Activated CD8-positive, alpha-beta memory T cell treated with anti-CD3 and anti-CD28 coated beads for 36 hours (primary cell): ENCODE results near the gene NOL3. TPM values are rescaled to one million over a fixed set of nuclear protein-coding genes. Genes with fewer than 3 reads are reported as not detected.

Experiments used
- CTCF ChIA-PET: fragments of 350-600 bp; sonication (Branson Sonifier 250); formaldehyde crosslinking; loops from one replicate; lab custom pipeline; 2021; ENCODE audit warnings: antibody characterized with exemption; lab: Charles Lee
- POLR2A ChIA-PET: fragments of 350-600 bp; sonication (Branson Sonifier 250); formaldehyde crosslinking; loops from one replicate; lab custom pipeline; 2021; ENCODE audit warnings: antibody characterized with exemption; lab: Charles Lee
- total RNA-seq, 2 experiments: library from RNA; stranded (reverse); gene quantifications; one replicate each; pipeline ENCODE4 v1.2.3, GENCODE V29; 2021

NOL3 gene
- total RNA-seq, 2 experiments from 2014 or later, result 4.9 to 5.2 TPM

DNA sequence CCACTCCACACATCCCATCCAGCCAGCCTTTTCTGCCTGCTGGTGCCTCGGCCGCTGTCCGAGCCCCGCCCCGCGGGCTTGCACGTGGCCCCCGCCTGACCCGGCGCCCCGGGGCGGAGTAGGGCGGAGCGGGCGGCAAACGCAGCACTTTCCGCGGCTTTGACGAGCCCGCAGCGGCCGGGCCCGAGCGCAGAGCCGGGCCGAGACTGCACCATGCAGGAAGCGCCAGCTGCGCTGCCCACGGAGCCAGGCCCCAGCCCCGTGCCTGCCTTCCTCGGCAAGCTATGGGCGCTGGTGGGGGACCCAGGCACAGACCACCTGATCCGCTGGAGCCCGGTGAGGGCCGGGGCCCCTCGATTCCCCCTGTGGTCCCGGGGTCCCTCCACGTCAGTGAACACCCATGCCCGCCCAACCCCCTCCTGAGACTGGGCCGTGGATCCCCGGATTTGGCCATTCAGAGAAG, 5.7 kb upstream of the NOL3 start, which contains the start of gene HSF4:
Gene HSF4 (plus strand): TSS at position 147 of the 463 bp plus-strand sequence. CDS start 67 bp downstream, at position 214.
- CTCF ChIA-PET, result interaction anchor here (0.7 to 4.1 kb wide), 4 partner anchors 9 to 288 kb away, joined by 3 to 26 read pairs (median 6); no protein-coding TSS in a partner anchor
- POLR2A ChIA-PET, result interaction anchor here (2.2 kb wide), 1 partner anchor 10 kb away, joined by 10 read pairs; no protein-coding TSS in a partner anchor

GRCh38 chr16:67165121-67166078, 4.9 kb upstream of the NOL3 start:
- POLR2A ChIA-PET, result interaction anchor here (1.1 to 2.2 kb wide), 2 partner anchors 10 to 11 kb away, joined by 8 to 10 read pairs; no protein-coding TSS in a partner anchor
- CTCF ChIA-PET, result interaction anchor here (0.7 to 2.9 kb wide), 3 partner anchors 10 to 288 kb away, joined by 3 to 8 read pairs (median 3); no protein-coding TSS in a partner anchor

DNA sequence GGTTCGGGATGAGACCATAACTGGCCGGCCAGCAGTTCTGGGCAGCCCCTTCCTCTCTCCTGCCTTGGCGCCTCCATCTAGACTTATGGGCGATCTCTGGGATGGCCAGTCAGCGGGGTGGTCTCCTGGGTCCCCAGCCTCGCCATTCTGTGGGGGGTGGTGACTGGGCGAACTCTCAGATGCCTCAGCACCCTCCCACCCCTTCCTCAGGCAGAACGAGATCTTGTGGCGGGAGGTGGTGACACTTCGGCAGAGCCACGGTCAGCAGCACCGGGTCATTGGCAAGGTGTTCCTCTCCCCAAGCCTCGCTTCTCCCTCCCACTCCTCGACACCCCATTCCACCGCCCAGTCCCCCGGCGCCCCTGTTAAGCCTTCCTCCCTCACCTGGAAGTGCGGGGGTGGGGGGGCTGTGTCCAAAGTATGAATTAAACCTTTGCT, 4.2 kb upstream of the NOL3 start:
- ChIA-PET POLR2A (interaction anchor here (1.1 to 2.2 kb wide), 2 partner anchors 9 to 11 kb away, joined by 8 to 10 read pairs; no protein-coding TSS in a partner anchor), CTCF (interaction anchor here (2.9 kb wide), 1 partner anchor 11 kb away, joined by 8 read pairs; no protein-coding TSS in a partner anchor)

DNA sequence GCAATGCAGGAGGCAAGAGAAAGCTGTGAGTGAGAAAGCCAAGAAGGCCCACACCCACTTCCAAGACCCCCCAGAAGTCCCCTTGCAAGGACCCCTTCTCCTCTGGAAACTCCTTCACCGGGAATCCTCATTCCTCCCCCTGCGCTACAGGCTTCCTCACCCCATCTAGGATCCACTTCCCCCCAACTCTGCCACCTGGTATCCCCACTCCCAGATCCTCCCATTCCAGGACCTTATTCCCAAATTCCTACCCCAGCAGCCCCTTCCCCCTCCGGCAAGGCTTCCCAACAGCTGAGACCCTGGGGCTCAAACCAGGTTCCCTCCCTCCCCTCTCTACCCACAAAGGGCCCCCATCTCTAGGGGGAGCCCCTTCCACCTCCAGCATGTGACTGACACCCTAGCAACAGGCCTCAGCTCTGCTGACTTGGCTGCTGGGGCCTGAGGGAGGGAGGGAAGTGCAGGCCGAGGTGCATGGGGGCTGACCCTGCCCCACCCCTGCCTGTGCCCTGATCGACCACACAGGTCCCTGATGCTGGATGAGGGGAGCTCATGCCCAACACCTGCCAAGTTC, 3.7 kb upstream of the NOL3 start:
- ChIA-PET CTCF (interaction anchor here (1.2 to 2.9 kb wide), 2 partner anchors 11 to 12 kb away, joined by 3 to 8 read pairs; no protein-coding TSS in a partner anchor), POLR2A (interaction anchor here (1.1 kb wide), 1 partner anchor 12 kb away, joined by 8 read pairs; no protein-coding TSS in a partner anchor)

DNA sequence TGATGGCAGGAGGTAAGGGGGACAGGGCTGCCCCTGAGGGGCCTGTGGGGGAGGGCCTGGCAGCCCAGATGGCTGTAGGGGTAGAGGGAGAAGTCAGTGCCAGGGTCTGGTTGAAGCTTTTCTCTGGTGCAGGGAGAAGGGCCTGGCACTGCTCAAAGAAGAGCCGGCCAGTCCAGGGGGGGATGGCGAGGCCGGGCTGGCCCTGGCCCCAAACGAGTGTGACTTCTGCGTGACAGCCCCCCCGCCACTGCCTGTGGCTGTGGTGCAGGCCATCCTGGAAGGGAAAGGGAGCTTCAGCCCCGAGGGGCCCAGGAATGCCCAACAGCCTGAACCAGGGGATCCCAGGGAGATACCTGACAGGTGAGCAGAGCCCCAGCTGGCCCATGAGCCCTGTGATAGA, 2.8 kb upstream of the NOL3 start:
- POLR2A ChIA-PET, result no interaction called here
- CTCF ChIA-PET, result interaction anchor here (1.2 to 2.0 kb wide), 2 partner anchors 10 to 16 kb away, joined by 3 to 5 read pairs; partner anchors contain the start of gene MATCAP1

- ChIA-PET POLR2A (interaction anchor here (0.6 to 3.0 kb wide), 2 partner anchors 9 to 53 kb away, joined by 6 to 14 read pairs; partner anchors contain the start of genes FBXL8 and TRADD), CTCF (interaction anchor here (0.6 to 2.4 kb wide), 8 partner anchors 10 to 215 kb away, joined by 3 to 7 read pairs (median 4); partner anchors contain the start of gene MATCAP1)
Measured at GRCh38 chr16:67169011-67169451, 1.3 kb upstream of the NOL3 start.

DNA sequence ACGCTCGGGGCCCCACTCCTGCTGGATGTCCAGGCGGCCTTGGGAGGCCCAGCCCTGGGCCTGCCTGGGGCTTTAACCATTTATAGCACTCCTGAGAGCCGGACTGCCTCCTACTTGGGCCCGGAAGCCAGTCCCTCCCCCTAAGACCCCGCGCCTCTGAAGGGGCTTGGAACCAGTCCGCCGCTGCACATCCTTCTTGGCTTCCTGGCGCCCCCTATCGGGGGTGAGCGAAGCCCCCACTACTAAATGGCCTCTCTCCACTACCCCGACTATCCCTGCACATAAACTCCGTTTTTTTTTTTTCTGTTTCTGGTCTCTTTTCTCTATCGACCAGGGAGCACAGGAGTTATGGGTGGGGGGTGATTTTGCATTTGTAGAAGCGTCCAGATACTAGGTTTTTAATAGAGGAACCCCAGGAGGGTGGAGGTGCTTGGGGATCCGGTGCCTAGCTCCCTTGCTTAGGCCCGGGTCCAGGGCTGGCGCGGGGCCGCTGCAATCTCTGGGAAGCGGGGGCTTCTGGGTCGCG, 633 bp upstream of the NOL3 start:
- ChIA-PET POLR2A (interaction anchor here (0.7 to 3.0 kb wide), 3 partner anchors 10 to 356 kb away, joined by 3 to 14 read pairs (median 4); partner anchors contain the start of genes FBXL8 and TRADD), CTCF (interaction anchor here (0.7 to 2.4 kb wide), 14 partner anchors 9 to 216 kb away, joined by 3 to 10 read pairs (median 4); partner anchors contain the start of genes CES3 and MATCAP1)

GRCh38 chr16:67170949-67171649, 761 bp downstream of the NOL3 start:
- CTCF ChIA-PET, result interaction anchor here (1.0 to 2.4 kb wide), 6 partner anchors 10 to 195 kb away, joined by 3 to 10 read pairs (median 6); partner anchors contain the start of gene MATCAP1

GRCh38 chr16:67173323-67173722, 3.0 kb downstream of the NOL3 start:
- CTCF ChIA-PET, result interaction anchor here (0.7 to 1.5 kb wide), 5 partner anchors 9 to 19 kb away, joined by 3 to 6 read pairs (median 4); partner anchors contain the start of gene E2F4
- POLR2A ChIA-PET, result interaction anchor here (1.0 kb wide), 1 partner anchor 12 kb away, joined by 3 read pairs; no protein-coding TSS in a partner anchor

More at GRCh38 chr16:67170949-67171649, 761 bp downstream of the NOL3 start:
- POLR2A ChIA-PET, result interaction anchor here (3.0 kb wide), 1 partner anchor 11 kb away, joined by 14 read pairs; the partner anchor contains the start of genes FBXL8 and TRADD

DNA sequence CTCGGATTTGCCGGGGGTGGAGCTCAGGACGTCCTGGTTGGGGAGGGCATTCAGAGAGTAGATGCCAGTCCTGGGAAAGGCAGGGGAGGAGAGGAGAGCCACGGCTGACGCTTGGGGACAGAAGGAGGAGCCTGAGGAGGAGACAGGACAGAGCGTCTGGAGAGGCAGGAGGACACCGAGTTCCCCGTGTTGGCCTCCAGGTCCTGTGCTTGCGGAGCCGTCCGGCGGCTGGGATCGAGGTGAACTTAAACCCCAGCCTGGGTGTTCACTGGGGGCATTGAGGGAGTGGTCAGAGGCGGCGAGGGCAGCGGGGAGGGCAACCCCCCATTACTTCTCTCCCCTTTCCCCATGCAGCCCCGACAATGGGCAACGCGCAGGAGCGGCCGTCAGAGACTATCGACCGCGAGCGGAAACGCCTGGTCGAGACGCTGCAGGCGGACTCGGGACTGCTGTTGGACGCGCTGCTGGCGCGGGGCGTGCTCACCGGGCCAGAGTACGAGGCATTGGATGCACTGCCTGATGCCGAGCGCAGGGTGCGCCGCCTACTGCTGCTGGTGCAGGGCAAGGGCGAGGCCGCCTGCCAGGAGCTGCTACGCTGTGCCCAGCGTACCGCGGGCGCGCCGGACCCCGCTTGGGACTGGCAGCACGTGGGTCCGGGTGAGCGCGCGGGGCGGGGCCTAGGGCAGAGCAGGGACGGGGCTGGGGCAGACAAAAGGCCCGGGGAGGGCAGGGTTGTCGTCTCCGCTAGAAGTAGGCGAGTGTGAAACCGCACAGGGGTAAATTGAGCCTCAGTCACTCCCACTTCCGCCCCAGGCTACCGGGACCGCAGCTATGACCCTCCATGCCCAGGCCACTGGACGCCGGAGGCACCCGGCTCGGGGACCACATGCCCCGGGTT, 3.7 kb downstream of the NOL3 start:
- CTCF ChIA-PET, result interaction anchor here (0.8 to 5.0 kb wide), 10 partner anchors 10 to 145 kb away, joined by 3 to 28 read pairs (median 4); partner anchors contain the start of genes B3GNT9, CBFB, E2F4 and MATCAP1
- POLR2A ChIA-PET, result interaction anchor here (0.6 to 1.6 kb wide), 4 partner anchors 9 to 339 kb away, joined by 3 to 10 read pairs (median 3); partner anchors contain the start of gene HSF4

DNA sequence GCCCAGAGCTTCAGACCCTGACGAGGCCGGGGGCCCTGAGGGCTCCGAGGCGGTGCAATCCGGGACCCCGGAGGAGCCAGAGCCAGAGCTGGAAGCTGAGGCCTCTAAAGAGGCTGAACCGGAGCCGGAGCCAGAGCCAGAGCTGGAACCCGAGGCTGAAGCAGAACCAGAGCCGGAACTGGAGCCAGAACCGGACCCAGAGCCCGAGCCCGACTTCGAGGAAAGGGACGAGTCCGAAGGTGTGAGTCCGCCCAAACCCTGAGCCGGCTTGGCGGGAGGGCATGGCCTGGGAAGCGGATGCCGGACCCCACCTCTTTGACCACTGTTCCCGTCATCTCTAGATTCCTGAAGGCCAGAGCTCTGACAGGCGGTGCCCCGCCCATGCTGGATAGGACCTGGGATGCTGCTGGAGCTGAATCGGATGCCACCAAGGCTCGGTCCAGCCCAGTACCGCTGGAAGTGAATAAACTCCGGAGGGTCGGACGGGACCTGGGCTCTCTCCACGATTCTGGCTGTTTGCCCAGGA, 4.4 kb downstream of the NOL3 start:
- POLR2A ChIA-PET, result interaction anchor here (0.8 to 1.6 kb wide), 2 partner anchors 9 to 12 kb away, joined by 3 to 10 read pairs; partner anchors contain the start of gene HSF4
- CTCF ChIA-PET, result interaction anchor here (0.8 to 5.0 kb wide), 8 partner anchors 10 to 146 kb away, joined by 3 to 28 read pairs (median 4); partner anchors contain the start of genes B3GNT9, CBFB, E2F4 and MATCAP1

DNA sequence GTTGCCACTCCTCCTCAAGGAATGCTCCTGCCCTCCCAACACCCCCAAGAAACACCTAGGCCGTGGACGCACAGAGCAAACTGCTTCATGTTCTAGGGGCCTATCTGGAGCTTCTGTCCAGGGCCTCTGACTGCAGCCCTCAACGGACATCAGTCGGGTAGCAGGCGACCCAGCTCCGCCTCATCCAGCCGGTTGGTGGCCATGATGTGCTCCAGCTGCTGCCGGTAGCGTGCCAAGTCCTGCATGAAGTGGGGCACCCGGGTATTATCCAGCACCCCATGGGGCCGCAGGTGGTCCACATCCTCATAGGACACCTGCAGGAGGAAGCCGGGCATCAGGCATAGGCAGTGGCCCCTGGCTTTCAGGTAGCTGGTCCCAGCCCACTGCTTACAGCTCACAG, 6.3 kb downstream of the NOL3 start:
- ChIA-PET POLR2A (interaction anchor here (0.6 kb wide), 1 partner anchor 302 kb away, joined by 17 read pairs; no protein-coding TSS in a partner anchor), CTCF (interaction anchor here (0.5 to 5.0 kb wide), 9 partner anchors 8 to 211 kb away, joined by 3 to 28 read pairs (median 4); partner anchors contain the start of genes FBXL8, MATCAP1 and TRADD)

DNA sequence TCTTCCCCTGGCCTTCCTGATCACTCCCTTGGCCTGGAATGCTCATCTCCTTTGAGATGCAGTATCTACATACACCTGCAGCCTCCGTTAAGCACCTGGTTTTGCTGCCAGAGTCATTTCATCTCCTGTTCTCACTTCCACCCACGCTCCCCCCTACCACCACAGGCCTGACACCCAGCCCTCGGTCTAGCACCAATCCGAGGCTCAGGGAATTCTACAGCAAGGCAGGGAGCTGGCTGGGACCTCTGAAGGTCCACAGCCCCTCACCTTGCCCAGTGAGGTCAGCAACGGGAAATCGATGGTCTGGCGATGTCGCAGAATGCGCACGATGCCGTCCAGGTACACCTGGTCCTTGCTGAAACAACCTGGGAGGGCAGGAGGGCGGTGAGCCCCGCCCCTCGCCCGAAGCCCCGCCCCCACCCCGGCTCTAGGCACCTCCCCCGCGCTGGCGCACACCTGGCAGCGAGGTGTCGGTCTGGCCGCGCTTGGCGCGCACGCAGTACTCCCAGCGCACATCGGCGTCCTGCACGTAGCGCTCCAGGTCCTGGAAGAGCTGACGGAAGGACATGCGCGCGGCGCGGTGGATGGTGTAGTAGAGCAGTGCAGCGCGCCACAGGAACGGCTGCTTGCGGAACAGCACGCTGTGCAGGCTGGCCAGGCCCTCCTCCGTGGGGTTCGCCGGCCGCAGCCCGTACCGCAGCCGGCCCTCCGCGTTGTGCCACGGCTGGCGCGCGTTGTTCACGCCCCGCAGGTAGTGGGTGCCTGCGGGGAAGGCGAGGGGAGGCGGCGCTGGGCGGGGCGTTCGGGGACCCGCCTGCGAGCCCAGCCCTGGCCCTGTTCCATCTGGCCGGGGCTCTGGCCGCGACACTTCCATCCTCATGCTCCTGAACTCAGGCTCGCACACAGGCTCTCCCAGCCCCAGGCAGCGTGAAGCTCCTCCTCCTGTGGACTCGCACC, 7.7 kb downstream of the NOL3 start:
- CTCF ChIA-PET, result interaction anchor here (0.6 to 5.0 kb wide), 6 partner anchors 11 to 201 kb away, joined by 3 to 28 read pairs (median 4); no protein-coding TSS in a partner anchor
- POLR2A ChIA-PET, result no interaction called here
